Lower lobe of right lung (tissue), 2 donors: Measurements from ENCODE around the gene ATP13A3. TPM values are rescaled to one million over a fixed set of nuclear protein-coding genes. Genes with fewer than 3 reads are reported as not detected.

Experiments
- ATAC-seq, 2 donors: fragments of 200-7000 bp; cut with Tn5 transposase; one replicate each; pipeline ENCODE4 v1.9.1; 2020 to 2022; ENCODE audit warnings: mild to moderate bottlenecking in 2 of 2, moderate library complexity in 2 of 2
- DNase-seq: peaks from one replicate; pipeline ENCODE4 v3.0.0-alpha.2; 2020
- H3K27ac ChIP-seq: fragments of 200-600 bp; one replicate; pipeline ENCODE4 v1.8.0; 2022
- H3K27me3 ChIP-seq: fragments of 200-600 bp; one replicate; pipeline ENCODE4 v1.8.0; 2022; ENCODE audit warnings: low read depth
- H3K36me3 ChIP-seq: fragments of 200-600 bp; one replicate; pipeline ENCODE4 v1.8.0; 2022; ENCODE audit warnings: mild to moderate bottlenecking
- H3K4me1 ChIP-seq: fragments of 200-600 bp; one replicate; pipeline ENCODE4 v1.8.0; 2022
- H3K4me3 ChIP-seq: fragments of 200-600 bp; one replicate; pipeline ENCODE4 v1.8.0; 2022; ENCODE audit warnings: mild to moderate bottlenecking
- H3K9me3 ChIP-seq: fragments of 200-600 bp; one replicate; pipeline ENCODE4 v1.8.0; 2022
- intact Hi-C: fragments of 100-400 bp; cut with DNase I; formaldehyde crosslinking; loops from one replicate; pipeline ENCODE4 v1.11.0; 2022
- total RNA-seq: library from RNA; stranded (reverse); fragmentation: NEBNext Ultra II Directional; extraction: Animal tissue kit (Norgen Biotek cat#: 25700); gene quantifications from one replicate; pipeline ENCODE4 v1.2.1, GENCODE V29; 2021
- TF ChIP-seq, protein P1 (sequence below): fragments of 200-600 bp; IDR thresholded peaks from one replicate; pipeline ENCODE4 v1.8.0; 2022; ENCODE audit warnings: antibody characterized with exemption, mild to moderate bottlenecking
- donor health status: DM: no; HTN: yes; CAD: no; lungs with severe emphysema.

Gene ATP13A3
- total RNA-seq, 1 donor from 2014 or later, result 84.8 TPM

DNA sequence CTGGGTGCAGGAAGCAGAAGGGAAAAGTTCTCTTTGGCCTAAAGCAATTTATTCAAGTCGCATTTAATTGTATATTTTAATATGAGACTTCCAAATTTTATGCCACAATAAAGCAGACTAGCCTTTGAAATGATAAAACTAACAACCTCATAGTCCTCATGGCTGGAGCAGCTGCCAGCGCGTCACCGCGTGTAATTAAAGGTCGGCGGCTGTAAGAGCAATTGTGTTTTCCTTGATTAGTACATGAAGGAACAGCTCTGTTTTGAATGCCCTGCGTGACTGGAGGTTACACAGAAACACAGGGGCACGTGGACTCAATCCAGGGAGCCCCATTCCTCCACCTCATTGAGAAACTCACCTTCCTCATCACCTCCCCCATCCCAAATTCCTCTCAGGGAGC is 107.2 kb downstream of the ATP13A3 start:
- intact Hi-C loops, result no loop called here
- no peak overlapping the region for H3K4me3 ChIP-seq
- DNase-seq (no peak), ATAC-seq (no peak)
- H3K9me3 ChIP-seq, result no peaks in the 10 kb centered on the region
- TF ChIP-seq, protein P1, sequence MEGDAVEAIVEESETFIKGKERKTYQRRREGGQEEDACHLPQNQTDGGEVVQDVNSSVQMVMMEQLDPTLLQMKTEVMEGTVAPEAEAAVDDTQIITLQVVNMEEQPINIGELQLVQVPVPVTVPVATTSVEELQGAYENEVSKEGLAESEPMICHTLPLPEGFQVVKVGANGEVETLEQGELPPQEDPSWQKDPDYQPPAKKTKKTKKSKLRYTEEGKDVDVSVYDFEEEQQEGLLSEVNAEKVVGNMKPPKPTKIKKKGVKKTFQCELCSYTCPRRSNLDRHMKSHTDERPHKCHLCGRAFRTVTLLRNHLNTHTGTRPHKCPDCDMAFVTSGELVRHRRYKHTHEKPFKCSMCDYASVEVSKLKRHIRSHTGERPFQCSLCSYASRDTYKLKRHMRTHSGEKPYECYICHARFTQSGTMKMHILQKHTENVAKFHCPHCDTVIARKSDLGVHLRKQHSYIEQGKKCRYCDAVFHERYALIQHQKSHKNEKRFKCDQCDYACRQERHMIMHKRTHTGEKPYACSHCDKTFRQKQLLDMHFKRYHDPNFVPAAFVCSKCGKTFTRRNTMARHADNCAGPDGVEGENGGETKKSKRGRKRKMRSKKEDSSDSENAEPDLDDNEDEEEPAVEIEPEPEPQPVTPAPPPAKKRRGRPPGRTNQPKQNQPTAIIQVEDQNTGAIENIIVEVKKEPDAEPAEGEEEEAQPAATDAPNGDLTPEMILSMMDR, result no peak
- no peak overlapping the region for H3K27ac ChIP-seq
- H3K36me3 ChIP-seq, result no peaks in the 10 kb centered on the region
- H3K4me1 ChIP-seq, result peaks cover 7% of the 10 kb centered on the region
- peaks cover 20% of the 10 kb centered on the region for H3K27me3 ChIP-seq

DNA sequence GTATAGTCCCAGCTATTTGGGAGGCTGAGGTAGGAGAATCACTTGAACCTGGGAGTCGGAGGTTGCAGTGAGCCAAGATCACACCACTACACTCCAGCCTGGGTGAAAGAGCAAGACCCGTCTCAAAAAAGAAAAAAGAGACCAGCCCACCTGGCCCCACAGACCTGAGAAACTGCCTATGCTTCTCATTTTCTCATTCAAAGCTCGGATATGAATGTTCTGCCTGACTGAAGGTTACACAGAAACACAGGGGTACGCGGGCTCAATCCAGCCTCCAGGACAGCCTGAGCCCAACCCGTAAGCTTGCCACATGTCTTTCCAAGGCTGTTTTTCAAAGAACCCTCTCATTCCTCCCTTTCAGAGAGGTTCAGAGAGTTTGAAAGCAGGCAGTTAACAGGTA is 107.6 kb downstream of the ATP13A3 start:
- TF ChIP-seq, protein P1, result no peak
- intact Hi-C loops, result no loop called here
- Histone ChIP-seq H3K27ac (no peak overlapping the region), H3K4me1 (peaks cover 7% of the 10 kb centered on the region), H3K4me3 (no peak overlapping the region), H3K36me3 (no peaks in the 10 kb centered on the region), H3K9me3 (no peaks in the 10 kb centered on the region), H3K27me3 (peaks cover 20% of the 10 kb centered on the region)
- DNase-seq (no peak), ATAC-seq (no peak)

DNA sequence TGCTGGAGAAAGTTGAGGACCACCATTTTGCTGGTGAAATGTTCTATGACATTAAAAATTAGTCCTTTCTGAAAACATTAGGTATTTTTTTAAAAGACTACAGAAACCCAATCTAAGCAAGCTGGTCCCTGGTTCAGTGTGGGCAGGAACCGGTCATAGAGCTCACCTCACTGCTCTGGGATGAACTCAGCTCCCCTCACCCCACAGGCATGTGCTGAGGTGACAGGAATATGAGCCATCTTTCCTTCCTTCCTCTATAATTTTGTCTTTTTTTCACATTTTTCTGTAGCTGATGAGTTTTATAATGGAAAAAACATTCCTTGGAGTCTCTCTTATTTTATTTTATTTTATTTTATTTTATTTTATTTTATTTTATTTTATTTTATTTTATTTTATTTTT is 109.1 kb downstream of the ATP13A3 start:
- Histone ChIP-seq H3K36me3 (no peaks in the 10 kb centered on the region), H3K27me3 (peaks cover 20% of the 10 kb centered on the region)
- no peak for ATAC-seq

DNA sequence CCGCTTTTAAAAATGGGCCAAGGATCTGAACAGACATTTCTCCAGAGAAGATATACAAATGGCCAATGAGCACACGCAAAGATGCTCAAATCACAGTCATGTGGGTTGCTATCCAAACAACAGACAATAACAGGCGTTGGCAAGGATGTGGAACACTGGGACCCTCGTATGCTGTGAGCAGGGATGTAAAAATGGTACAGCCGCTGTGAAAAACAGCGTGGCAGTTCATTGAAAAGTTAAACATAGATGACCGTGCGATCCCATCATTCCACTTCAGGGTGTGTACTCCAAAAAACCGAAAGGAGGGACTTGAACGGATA is 110.6 kb downstream of the ATP13A3 start:
- Histone ChIP-seq H3K27ac (no peak overlapping the region), H3K36me3 (no peaks in the 10 kb centered on the region), H3K27me3 (peaks cover 15% of the 10 kb centered on the region), H3K4me1 (peaks cover 2% of the 10 kb centered on the region), H3K4me3 (no peak overlapping the region), H3K9me3 (no peaks in the 10 kb centered on the region)
- intact Hi-C loops, result no loop called here
- DNase-seq, result no peak
- TF ChIP-seq, protein P1, result no peak
- no peak for ATAC-seq

More for the DNA sequence above, 109.1 kb downstream of the ATP13A3 start:
- H3K9me3 ChIP-seq, result no peaks in the 10 kb centered on the region
- peaks cover 7% of the 10 kb centered on the region for H3K4me1 ChIP-seq
- H3K27ac ChIP-seq, result no peak overlapping the region
- H3K4me3 ChIP-seq, result no peak overlapping the region
- TF ChIP-seq, protein P1, result no peak
- DNase-seq, result no peak
- intact Hi-C loops, result no loop called here

DNA sequence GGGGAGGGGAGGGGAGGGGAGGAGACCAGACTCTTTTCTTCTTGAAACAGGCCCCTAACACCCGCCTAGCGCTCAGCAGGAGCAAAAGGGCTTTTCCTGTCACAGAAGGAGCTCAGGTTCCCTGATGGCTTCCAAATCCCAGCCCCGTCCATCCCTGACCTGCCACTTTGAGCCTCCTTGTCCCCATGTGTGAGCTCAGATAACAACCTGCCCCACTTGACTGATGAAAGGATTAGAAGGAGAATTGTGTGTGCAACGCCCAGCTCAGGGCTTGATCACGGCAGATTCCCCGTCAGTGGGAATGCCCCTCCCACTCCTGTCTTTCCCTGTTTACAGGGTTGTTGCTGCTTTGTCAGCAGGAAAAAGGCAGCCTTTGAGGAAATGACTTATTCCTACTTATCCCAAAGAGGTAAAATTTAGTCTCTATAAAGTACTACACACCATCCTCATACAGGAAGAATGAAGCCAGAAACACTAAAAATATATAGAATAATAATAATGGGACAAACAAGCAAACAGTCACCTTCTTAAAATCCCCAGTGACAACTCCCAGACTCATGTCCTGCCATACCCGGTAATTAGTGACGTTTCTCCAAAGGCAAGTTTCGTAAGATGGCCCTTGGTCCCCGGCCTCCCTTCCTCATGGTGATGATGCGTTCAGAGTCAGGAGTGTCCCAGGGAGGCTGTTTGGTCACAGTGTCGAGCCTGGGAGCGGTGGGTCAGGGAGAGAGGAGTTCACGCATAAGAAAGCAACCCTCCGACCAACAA is 111.1 kb downstream of the ATP13A3 start:
- Histone ChIP-seq H3K4me3 (no peak overlapping the region), H3K9me3 (no peaks in the 10 kb centered on the region), H3K36me3 (no peaks in the 10 kb centered on the region), H3K27ac (no peak overlapping the region), H3K4me1 (no peaks in the 10 kb centered on the region), H3K27me3 (peaks cover 12% of the 10 kb centered on the region)
- no peak for ATAC-seq
- intact Hi-C loops, result no loop called here
- no peak for DNase-seq
- TF ChIP-seq, protein P1, result no peak
